ENCODE measurements around the gene ADAMTS15.

Gene ADAMTS15, protein sequence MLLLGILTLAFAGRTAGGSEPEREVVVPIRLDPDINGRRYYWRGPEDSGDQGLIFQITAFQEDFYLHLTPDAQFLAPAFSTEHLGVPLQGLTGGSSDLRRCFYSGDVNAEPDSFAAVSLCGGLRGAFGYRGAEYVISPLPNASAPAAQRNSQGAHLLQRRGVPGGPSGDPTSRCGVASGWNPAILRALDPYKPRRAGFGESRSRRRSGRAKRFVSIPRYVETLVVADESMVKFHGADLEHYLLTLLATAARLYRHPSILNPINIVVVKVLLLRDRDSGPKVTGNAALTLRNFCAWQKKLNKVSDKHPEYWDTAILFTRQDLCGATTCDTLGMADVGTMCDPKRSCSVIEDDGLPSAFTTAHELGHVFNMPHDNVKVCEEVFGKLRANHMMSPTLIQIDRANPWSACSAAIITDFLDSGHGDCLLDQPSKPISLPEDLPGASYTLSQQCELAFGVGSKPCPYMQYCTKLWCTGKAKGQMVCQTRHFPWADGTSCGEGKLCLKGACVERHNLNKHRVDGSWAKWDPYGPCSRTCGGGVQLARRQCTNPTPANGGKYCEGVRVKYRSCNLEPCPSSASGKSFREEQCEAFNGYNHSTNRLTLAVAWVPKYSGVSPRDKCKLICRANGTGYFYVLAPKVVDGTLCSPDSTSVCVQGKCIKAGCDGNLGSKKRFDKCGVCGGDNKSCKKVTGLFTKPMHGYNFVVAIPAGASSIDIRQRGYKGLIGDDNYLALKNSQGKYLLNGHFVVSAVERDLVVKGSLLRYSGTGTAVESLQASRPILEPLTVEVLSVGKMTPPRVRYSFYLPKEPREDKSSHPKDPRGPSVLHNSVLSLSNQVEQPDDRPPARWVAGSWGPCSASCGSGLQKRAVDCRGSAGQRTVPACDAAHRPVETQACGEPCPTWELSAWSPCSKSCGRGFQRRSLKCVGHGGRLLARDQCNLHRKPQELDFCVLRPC

DNA sequence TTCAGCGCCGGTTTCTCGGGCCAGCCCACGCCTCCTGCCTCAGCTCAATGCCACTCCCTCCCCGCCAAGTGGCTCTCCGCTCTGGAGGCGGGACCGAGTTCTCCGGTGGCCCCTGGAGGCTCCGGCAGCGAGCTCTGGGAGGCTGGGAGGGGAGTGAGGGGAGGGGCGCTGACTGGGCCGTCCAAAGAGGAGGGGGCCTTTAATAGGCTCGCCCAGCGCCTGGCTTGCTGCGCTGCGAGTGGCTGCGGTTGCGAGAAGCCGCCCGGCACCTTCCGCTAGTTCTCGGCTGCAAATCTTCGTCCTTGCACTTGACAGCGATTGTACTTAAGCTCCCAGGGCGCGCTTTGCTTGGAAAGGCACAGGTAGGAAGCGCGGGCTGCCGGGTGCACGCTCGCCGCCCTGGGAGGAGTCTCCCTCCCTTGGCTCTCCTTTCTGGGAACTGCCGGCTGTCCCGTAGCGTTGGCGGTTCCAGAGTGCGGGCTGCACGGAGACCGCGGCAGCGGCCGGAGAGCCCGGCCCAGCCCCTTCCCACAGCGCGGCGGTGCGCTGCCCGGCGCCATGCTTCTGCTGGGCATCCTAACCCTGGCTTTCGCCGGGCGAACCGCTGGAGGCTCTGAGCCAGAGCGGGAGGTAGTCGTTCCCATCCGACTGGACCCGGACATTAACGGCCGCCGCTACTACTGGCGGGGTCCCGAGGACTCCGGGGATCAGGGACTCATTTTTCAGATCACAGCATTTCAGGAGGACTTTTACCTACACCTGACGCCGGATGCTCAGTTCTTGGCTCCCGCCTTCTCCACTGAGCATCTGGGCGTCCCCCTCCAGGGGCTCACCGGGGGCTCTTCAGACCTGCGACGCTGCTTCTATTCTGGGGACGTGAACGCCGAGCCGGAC is at the start of gene ADAMTS15:
ADAMTS15 (plus strand) TSS at position 230 of the 894 bp plus-strand sequence; CDS start at position 559, 329 bp downstream.
- DNase-seq (ENCODE audit: low read depth in 2 of 2, low spot score in 1 of 2), result no peak

DNA sequence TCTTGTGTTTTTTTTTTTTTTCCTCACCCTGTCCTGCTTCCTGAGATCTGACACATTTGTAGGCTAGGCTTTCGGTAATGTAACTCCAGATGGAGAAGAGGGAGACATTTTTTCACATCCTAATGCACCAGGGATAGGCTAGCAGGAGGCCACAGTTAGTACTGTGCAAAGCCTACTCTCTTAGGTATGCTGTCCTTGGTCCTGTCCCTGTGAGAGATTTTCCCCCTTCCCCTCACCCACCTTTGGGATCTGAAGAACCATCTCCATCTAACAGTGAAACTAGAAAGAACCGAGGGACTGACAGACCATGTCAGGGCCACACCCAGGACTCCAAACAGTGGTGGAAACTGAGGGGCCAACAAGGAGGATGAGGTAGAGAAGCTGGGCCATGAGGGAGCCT is 49.2 kb upstream of the ADAMTS15 start:
- DNase-seq (ENCODE audit: low read depth in 2 of 2, low spot score in 1 of 2), result no peak

DNA sequence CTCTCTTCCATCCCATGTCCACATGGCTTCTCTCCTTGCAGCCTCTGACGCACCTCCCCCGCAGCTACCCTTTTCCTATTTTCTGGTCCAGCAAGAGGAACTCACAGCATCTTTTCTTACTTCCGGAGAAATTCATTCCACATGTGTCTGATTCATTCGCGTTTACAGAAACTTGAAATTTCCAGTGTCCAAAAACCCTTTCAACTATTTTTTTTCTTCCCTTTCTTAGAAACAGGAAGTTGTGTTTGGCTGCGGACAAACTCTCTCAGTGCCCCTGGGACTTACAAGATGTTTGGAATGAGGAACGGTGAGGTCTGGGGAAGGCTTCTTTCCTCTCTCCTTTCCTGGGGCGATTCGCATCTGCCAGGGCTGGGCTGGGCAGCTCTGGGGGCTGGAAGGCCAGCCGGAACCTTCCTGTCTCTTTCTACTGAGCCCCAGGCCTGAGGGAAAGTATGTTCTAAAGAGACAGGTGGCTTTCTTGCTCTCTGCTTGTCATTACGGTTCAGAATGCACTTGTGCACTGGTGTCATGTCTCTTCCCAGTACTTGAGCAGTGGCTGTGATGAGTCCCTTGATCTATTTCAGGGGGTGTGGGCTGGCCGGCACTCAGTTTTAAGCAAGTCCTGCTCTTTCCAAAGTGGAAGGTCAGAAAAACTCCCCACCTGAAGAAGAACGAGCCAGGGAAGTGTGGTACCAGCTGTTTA is 47.5 kb upstream of the ADAMTS15 start:
- no peak for DNase-seq (ENCODE audit: low read depth in 2 of 2, low spot score in 1 of 2)

DNA sequence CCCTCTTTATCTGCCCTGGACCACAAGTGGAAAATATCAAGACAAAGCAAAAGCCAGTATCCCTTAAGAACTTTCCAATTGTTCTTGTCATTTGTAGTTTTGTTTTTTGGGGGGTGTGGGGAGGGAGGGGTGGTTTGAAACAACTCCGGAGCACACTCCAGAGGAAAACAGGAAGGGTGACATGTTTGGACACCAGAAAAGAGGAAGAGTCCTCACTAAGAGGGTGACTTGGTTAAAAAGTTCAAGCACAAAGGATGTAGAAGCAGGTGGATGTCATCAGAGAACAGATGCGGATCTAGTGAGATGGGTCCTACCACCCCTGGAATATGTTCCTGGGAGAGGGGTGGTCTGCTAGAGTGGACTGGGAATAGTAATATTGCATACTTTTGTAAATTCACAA is 45.9 kb upstream of the ADAMTS15 start:
- DNase-seq (ENCODE audit: low read depth in 2 of 2, low spot score in 1 of 2), result no peak

DNA sequence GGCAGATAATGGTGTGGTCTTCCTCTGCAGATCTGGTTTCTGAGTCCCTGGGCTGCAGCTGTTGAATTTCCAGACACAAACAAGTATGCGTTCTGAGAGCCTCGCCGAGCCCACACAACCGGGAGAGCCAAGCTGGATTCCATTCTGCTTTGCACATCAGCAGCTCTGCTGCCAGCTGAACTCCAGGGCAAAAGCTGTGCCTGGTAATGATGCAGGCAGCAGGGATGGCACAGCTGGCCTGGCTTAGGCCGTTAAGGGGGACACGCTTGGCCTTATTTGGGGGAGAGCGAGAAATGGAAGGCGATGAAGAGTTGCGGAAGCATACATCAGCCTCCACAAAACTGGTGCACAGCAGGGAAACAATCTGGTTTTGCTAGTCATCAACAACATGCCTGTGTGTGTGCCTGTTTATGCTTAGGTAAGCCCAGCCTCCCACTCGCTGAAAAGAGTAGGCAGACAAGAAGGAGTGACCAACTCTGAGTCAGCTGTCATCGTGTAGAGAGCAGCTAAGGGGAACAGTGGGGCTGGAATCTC is 45.1 kb upstream of the ADAMTS15 start:
- no peak for DNase-seq (ENCODE audit: low read depth in 2 of 2, low spot score in 1 of 2)

DNA sequence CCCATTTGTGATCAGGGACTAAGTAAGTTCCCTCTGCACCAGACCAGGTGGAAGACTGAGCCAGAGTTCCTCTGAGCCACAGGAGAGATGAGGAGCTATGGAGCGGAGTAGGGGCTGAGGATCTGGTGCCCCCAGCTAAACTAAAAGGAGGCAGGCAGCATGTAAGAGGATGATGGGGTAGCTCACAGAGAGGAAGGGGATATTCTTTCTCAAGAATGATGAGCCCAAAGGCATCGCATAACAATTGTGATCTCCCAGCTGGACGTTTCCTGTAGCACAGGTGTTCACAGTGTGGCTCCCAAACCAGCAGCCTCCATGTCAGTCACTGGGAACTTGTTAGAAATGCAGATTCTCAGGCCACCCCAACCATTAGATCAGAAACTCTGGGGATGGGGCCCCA is 44.5 kb upstream of the ADAMTS15 start:
- DNase-seq (ENCODE audit: low read depth in 2 of 2, low spot score in 1 of 2), result no peak

DNA sequence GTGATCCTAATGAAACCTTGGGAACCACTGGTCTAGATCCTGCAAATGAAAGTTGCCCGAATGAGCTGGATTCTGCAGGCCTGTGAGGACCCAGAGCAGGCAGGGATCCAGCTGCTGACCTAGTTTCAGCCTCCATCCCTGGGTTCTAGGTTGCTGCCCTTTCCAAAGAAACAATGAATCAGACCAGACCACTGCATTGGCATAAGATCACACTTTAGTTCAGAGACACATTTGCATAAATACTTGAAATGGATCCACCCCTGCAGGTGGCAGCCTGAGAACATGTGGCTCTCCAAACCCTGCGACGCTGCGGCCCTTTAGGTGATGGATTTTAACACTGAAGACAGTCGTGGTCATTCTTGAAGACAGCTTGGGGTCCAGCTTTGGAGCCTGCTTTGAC is 43.7 kb upstream of the ADAMTS15 start:
- no peak for DNase-seq (ENCODE audit: low read depth in 2 of 2, low spot score in 1 of 2)

DNA sequence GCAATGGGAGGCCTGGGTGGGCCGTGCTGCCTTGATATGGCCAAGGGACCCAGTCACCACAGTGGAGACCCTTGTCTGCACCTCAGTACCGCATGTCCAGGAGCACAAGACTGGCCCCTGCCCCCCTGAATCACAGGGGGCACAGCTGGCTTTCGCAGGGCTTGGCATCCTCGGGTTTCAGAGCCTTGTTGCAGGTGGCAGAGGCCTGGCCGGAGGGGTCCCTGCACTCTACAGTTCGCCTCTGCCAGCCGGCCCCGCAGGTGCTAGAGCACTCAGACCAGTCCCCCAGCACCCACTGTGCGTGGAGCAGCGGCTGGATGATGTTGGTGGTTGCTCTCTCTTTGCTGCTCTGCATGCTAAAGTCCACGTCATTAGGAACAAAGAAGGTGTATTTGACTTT is 43.0 kb upstream of the ADAMTS15 start:
- DNase-seq (ENCODE audit: low read depth in 2 of 2, low spot score in 1 of 2), result no peak

DNA sequence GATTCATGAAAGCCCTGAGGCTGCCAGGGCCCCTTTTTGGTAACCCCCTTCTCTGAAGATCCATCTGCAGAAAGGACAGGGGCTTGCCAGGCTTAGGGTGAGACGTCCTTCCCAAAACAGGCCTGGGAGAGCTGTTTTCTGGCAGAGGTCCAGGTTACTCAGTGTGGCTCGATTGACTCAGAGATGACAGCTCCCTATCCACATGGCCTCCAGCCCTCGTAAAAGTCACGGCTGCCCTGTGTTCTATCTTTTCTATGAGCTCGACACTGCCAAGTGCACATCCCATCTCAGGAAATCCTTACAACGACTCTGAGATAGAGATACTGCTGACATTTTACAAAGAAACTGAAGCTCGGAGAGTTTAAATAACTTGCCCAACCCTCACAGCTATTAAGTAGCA is 40.5 kb upstream of the ADAMTS15 start:
- no peak for DNase-seq (ENCODE audit: low read depth in 2 of 2, low spot score in 1 of 2)

DNA sequence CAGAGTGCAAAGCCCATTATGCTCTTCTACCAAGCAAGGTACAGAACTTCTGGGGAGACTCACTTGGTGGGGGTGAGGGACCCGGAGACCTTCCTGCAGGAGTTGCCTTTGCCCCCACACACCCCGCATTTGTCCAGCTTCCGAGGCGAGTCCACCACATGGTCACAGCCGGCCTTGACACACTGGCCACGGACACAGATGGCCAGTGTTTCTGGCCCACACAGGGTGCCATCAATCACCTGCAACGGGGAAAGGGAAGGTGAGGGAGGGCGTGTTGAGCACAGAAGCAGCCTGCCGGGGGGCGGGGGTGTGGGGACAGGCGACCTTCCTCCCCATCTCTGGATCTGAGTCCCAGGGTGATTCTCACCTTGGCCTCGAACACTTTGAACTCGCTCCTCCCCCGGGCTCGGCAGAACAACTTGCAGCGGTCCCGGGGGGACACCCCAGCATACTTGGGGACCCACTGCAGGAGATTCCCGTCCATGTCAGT is 40.0 kb upstream of the ADAMTS15 start:
- DNase-seq (ENCODE audit: low read depth in 2 of 2, low spot score in 1 of 2), result no peak

DNA sequence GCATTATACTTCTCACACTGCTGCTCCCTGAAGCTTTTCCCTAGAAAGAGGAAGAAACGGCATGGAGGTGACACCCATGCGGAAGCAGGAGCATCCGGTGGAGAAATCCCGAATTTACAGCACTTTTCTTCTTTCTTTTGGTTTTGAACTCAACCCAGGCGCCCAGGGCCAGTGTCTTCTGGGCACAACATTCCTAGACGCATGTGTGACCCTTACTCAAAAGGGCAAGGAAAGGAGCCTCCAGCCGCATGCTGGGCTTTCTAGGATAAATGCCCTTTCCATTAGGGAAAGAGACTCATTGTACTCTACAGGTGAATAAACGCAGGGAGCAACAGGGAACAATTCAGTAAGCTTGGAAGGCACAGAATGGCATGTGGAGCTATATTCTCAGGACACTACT is 39.5 kb upstream of the ADAMTS15 start:
- no peak for DNase-seq (ENCODE audit: low read depth in 2 of 2, low spot score in 1 of 2)

DNA sequence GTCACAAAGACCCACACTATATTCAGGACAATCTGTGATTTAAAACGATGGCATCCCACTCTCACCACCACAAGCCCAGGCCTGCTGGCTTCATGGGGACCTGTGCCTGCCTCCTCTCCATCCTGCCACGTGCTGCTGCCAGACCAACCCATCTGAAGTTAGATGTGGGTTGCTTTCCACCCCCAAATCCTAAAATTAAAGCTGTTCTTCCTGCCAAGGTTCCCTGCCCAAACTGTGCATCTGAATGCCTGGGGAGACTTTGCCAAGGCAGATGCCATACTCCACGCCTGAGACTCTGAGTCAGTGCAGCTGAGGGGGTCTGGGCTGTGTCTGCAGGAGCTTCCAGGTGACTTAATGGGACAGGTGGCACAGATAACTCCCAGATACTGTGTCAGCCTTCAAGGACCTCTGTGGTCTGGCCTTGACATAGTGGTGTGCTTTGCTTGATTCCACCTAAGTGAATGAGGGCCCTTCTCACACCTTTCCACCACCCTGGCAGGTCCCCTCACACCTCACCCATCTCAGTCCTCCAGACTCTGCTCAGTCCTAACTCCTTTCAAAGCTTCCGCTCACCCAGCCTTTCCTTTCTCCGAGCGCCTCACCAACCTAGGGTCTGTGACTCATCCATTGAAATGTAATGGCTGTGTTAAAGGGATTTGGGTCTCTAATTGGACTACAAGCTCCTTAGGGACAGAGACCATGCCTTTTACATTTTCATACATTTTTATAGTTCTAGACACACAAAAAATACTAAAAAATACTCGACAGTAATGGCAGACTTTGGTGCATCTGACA is 38.7 kb upstream of the ADAMTS15 start:
- DNase-seq (ENCODE audit: low read depth in 2 of 2, low spot score in 1 of 2), result no peak

DNA sequence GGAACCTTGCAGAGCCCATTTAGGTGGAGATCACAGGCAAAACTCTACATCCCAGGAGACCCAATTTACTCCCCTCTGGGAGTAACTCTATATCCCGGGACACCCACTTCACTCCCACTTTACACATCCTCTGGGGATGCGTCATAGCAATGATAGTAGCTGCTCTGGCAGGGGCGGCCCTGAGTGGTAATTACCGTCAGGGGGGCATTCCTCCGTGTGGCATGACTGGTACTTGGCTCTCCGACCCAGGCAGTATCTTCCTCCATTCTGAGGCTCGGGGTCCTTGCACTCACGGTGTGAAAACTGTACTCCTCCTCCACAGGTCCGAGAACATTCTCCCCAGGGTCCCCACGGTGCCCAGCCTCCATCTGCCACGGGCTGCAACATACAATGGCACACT is 37.2 kb upstream of the ADAMTS15 start:
- DNase-seq (ENCODE audit: low read depth in 2 of 2, low spot score in 1 of 2), result no peak

DNA sequence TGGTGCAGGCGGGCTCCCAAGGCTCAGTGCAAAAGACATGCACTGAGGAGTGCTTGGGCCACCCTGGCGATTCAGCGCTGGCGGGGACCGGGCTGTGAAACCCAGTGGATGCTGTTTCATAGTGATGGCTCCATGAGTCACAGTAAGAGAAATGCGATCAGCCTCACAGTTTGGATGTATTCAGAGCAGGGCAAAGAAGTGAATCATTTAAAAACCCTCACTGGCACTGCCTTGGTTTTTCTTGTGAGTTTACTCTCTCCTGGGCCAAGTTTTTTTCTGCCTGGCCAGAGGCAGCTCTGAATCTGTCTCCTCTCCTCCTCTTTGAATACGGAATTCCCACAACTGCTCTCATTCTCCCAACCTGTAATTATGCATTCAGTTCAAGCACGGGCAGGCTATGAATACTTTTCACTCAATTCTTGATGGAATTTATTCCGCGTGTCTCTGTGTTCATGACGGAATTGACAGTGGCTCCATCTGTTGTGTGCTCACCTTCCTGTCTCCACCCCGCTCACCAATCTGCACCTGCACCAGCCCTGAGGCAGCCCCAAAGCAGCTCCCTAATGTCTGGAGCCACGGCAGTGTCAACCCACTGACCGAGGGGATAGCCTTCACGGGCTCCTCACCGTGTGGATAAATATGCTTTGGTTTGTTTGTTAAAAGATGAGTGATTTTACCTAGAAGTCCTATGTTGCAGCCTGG is 34.9 kb upstream of the ADAMTS15 start:
- no peak for DNase-seq (ENCODE audit: low read depth in 2 of 2, low spot score in 1 of 2)

DNA sequence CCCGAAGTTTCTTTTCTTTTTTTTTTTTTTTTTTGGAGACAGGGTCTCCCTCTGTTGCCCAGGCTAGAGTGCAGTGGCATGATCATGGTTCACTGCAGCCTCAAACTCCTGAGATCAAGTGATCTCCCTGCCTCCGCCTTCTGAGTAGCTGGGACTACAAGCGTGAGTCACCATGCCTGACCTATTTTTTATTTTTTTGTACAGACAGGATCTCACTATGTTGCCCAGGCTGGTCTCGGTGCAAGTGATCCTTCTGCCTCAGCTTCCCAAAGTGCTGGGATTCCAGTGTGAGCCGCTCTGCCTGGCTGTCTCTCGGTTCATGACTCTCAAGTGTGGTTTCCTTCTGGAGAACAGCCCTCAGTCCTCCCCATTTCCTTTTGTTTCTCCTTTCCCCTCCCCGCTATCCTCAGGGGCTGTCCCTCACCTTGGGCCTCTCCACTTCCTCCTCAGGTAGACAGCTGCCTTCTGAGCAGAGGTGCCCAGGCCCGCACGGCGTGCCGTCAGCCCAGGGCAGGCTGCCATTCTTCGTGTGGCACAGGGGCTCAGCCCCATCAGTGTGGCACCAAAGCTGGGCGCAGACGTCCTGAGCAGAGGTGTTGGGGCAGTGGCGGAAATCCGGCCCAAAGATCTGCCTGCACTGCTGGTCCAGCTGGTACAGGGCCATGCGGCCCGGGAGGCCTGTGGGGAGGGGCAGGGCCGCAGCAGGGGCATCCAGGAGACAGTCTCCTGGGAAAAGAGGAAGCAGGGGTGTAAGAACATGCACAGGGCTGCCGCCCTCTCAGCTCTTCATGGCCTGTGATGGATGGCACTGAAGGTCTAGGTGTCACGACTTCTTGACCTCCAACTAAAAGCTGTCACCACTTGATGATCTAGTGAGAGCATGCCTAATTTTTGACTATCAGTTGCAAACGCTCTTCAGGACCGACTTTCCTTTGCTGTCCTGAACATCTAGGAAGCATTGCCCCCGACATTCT is 34.1 kb upstream of the ADAMTS15 start:
- DNase-seq (ENCODE audit: low read depth in 2 of 2, low spot score in 1 of 2), result no peak

DNA sequence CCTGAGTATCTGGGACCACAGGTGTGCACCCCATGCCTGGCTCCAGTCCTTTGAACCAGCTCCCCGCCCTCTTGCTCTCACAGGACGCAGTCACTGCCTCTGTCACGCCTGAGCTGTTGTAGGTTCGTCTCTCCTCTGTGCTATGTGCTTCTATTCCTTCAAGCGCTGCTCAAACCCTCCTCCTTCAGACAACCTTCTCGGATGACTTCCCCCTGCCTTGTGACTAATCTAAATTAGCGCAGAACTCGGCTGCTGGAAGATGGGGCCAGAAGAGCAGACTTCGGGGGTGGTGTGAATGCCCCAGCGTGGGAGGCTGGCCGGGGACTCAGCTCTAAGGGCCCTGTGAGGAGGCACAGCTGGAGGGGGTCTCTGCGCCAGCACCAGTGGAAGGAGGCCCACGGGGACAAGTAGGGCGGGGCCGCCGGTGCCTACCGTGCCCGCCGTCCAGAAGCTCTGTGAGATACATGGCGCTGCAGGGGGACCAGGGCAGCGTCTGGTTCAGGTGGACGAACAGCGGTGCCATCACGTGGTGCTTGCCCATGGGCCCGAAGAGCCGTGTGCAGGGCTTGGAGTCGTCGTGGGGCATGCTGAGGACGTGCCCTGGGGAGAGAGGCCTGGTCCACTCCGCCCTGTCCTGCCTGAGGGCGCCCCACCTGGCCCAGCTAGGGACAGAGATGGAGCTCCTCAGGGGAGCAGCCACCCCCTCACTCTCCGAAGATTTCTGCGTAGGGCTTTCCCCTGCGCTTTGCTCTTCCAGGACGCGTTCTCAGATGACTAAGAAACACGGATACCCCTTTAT is 32.5 kb upstream of the ADAMTS15 start:
- no peak for DNase-seq (ENCODE audit: low read depth in 2 of 2, low spot score in 1 of 2)

DNA sequence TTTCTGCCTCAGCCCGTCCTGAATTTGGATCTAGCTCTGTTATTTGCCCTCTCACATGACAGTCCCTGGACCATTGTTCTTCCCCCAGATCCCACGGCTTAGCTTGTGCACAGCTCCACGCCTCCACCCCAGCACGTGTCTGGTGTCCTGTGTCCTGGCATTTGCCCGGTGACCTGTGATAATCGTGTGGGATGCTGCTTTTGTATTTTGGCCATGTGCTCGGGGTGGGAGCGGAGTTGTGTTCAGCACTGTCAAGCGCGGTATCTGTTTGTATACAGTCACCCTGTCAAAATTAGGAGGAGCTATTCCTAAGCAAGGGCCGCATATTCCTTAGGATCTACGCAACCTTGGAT is 31.9 kb upstream of the ADAMTS15 start:
- DNase-seq (ENCODE audit: low read depth in 2 of 2, low spot score in 1 of 2), result no peak

All from stimulated activated CD8-positive, alpha-beta memory T cell treated with anti-CD3 and anti-CD28 coated beads, Interleukin-4, amount 100 ng/mL, for 4 hours (primary cell).